HepG2 (cell line): ENCODE measurements around the gene NBEAL2. TPM values are rescaled to one million over a fixed set of nuclear protein-coding genes. Genes with fewer than 3 reads are reported as not detected.

Experiments used
- BORCS8-MEF2B ChIP-seq: sonication (generic); formaldehyde crosslinking; IDR thresholded peaks from 2 replicates; pipeline ENCODE4 v1.8.0; 2022; ENCODE audit warnings: mild to moderate bottlenecking, missing genetic modification reagents
- CHD4 ChIP-seq: fragments of 200-600 bp; sonication (generic); IDR thresholded peaks from 2 replicates; pipeline ENCODE4 v1.7.0; 2017; ENCODE audit warnings: mild to moderate bottlenecking, low read length, borderline replicate concordance
- DR1 ChIP-seq: sonication (generic); formaldehyde crosslinking; IDR thresholded peaks from 2 replicates; pipeline ENCODE4 v1.8.0; 2021; ENCODE audit warnings: mild to moderate bottlenecking, missing genetic modification reagents, inconsistent platforms
- E2F5 ChIP-seq: sonication (generic); formaldehyde crosslinking; conservative IDR thresholded peaks from 2 replicates; pipeline ENCODE4 v1.4.0; 2020; ENCODE audit warnings: missing genetic modification reagents
- HCFC1 ChIP-seq: fragments of 150-350 bp; IDR thresholded peaks from 2 replicates; pipeline ENCODE4 v1.6.1; 2014; ENCODE audit warnings: low read depth, low read length
- HDAC2 ChIP-seq: sonication (generic); formaldehyde crosslinking; IDR thresholded peaks from 2 replicates; pipeline ENCODE4 v1.4.0; 2020; ENCODE audit warnings: missing genetic modification reagents
- IRF1 ChIP-seq: sonication (generic); formaldehyde crosslinking; IDR thresholded peaks from 2 replicates; pipeline ENCODE4 v1.4.0; 2020; ENCODE audit warnings: low read depth, mild to moderate bottlenecking, missing genetic modification reagents
- KLF12 ChIP-seq: sonication (generic); formaldehyde crosslinking; IDR thresholded peaks from 2 replicates; pipeline ENCODE4 v1.4.0; 2020; ENCODE audit warnings: missing genetic modification reagents, borderline replicate concordance
- KMT2B ChIP-seq: IDR thresholded peaks from 2 replicates; pipeline ENCODE4 v1.6.1; 2016; ENCODE audit warnings: missing genetic modification reagents, missing compliant biosample characterization
- SRY ChIP-seq: sonication (generic); formaldehyde crosslinking; IDR thresholded peaks from 2 replicates; pipeline ENCODE4 v1.8.0; 2022; ENCODE audit warnings: mild to moderate bottlenecking, missing genetic modification reagents
- WIZ ChIP-seq: sonication (generic); formaldehyde crosslinking; IDR thresholded peaks from 2 replicates; pipeline ENCODE4 v1.5.1; 2020; ENCODE audit warnings: mild to moderate bottlenecking, missing genetic modification reagents
- ZNF318 ChIP-seq: sonication (generic); formaldehyde crosslinking; IDR thresholded peaks from 2 replicates; pipeline ENCODE4 v1.4.0; 2020; ENCODE audit warnings: mild to moderate bottlenecking, missing genetic modification reagents
- ZNF451 ChIP-seq: sonication (generic); formaldehyde crosslinking; IDR thresholded peaks from 2 replicates; pipeline ENCODE4 v1.5.0; 2020; ENCODE audit warnings: mild to moderate bottlenecking, missing genetic modification reagents
- ZNF567 ChIP-seq: sonication (generic); formaldehyde crosslinking; IDR thresholded peaks from 2 replicates; pipeline ENCODE4 v1.8.1; 2023; ENCODE audit warnings: mild to moderate bottlenecking, missing genetic modification reagents, borderline replicate concordance
- ZNF569 ChIP-seq: sonication (generic); formaldehyde crosslinking; IDR thresholded peaks from 2 replicates; pipeline ENCODE4 v1.5.0; 2020; ENCODE audit warnings: mild to moderate bottlenecking, missing genetic modification reagents, moderate library complexity, borderline replicate concordance
- ZNF572 ChIP-seq: sonication (generic); formaldehyde crosslinking; IDR thresholded peaks from 2 replicates; pipeline ENCODE4 v1.5.1; 2020; ENCODE audit warnings: mild to moderate bottlenecking, missing genetic modification reagents
- ZNF782 ChIP-seq: sonication (generic); formaldehyde crosslinking; IDR thresholded peaks from 2 replicates; pipeline ENCODE4 v1.4.0; 2020; ENCODE audit warnings: missing genetic modification reagents, mild to moderate bottlenecking, borderline replicate concordance
- ZNF792 ChIP-seq: IDR thresholded peaks from 2 replicates; pipeline ENCODE4 v1.6.1; 2016
- polyA plus RNA-seq, 8 experiments: library from polyadenylated mRNA; depleted of rRNA in 3 of 8; stranded (reverse) in 7 of 8; unstranded in 1 of 8; fragments of >200 nt; fragmentation: Illumina TruSeq in 4 of 8; extraction: Trizol in 4 of 8; gene quantifications; 2 replicates each; pipeline versions ENCODE4 v1.2.1 to v1.2.3, GENCODE V29; 2011 to 2016; ENCODE audit warnings: low read depth in 4 of 8, missing spikeins in 1 of 8, mixed read lengths in 1 of 8; ENCODE audit not compliant: insufficient read depth in 1 of 8
- total RNA-seq, 5 experiments: library from RNA; depleted of rRNA; stranded (reverse); fragments of >200 nt; fragmentation: Illumina TruSeq; extraction: Trizol; gene quantifications; 2 replicates each; pipeline ENCODE4 v1.2.3, GENCODE V29; 2016; ENCODE audit warnings: low read depth in 1 of 5

Gene NBEAL2
- total and polyA plus RNA-seq, 2 of the 13 experiments (the other 11 are each of a cell fraction or from before 2014, with no cell fraction given): 9.7 to 12.4 TPM

GRCh38 chr3:46978985-46979944 is at the start of gene NBEAL2 (continued):
- TF ChIP-seq HCFC1: no peak
- TF ChIP-seq CHD4: no peak
- peak; percentile 68 for TF ChIP-seq KMT2B (CRISPR knock-in tag)
- TF ChIP-seq DR1 (CRISPR knock-in tag): peak; percentile 37; the same call in 1 of the 2 replicates
- 0 out of 2 replicates have a peak, but pooled peaks have one; percentile 85 for TF ChIP-seq ZNF572 (CRISPR knock-in tag)
- TF ChIP-seq ZNF569 (CRISPR knock-in tag): 0 out of 2 replicates have a peak, but pooled peaks have one; percentile 44
- peak; percentile 25; the same call in 1 of the 2 replicates for TF ChIP-seq ZNF792 (CRISPR knock-in tag)
- 0 out of 2 replicates have a peak, but pooled peaks have one; percentile 67 for TF ChIP-seq ZNF451 (CRISPR knock-in tag)
- no peak for TF ChIP-seq ZNF318 (CRISPR knock-in tag)
- peak; percentile 62; the same call in 1 of the 2 replicates for TF ChIP-seq KLF12
- peak; percentile 79 for TF ChIP-seq BORCS8-MEF2B (CRISPR knock-in tag)
- TF ChIP-seq SRY (CRISPR knock-in tag): 0 out of 2 replicates have a peak, but pooled peaks have one; percentile 43
- TF ChIP-seq ZNF567 (CRISPR knock-in tag): no peak
- TF ChIP-seq E2F5: no peak; the same call in 1 of the 2 replicates
- TF ChIP-seq WIZ: peak; percentile 80; the same call in 1 of the 2 replicates
- peak; percentile 52 for TF ChIP-seq HDAC2 (CRISPR knock-in tag)
- TF ChIP-seq IRF1 (CRISPR knock-in tag): no peak
- peak; percentile 28; the same call in 1 of the 2 replicates for TF ChIP-seq ZNF782 (CRISPR knock-in tag)
